WTC11 (cell line): ENCODE data around the gene VTN. TPM values are rescaled to one million over a fixed set of nuclear protein-coding genes. Genes with fewer than 3 reads are reported as not detected.

Source experiments
- ATAC-seq: fragments of 200-7000 bp; cut with Tn5 transposase; 2 replicates; pipeline ENCODE4 v1.10.0; 2021; ENCODE audit warnings: mild to moderate bottlenecking, moderate library complexity
- CTCF ChIA-PET: fragments of 300-600 bp; sonication (Branson Sonifier 250); formaldehyde crosslinking; loops from one replicate; lab custom pipeline; 2021; ENCODE audit warnings: antibody characterized with exemption; lab: Charles Lee
- POLR2A ChIA-PET: fragments of 350-600 bp; sonication (Branson Sonifier 250); formaldehyde crosslinking; loops from one replicate; lab custom pipeline; 2021; ENCODE audit warnings: antibody characterized with exemption; lab: Charles Lee
- DNase-seq: peaks from one replicate; pipeline ENCODE4 v3.0.0; 2021; ENCODE audit warnings: low spot score
- H3K27ac Mint-ChIP-seq: 2 replicates; pipeline ENCODE4 v1.8.0; 2021; ENCODE audit warnings: mixed read lengths
- H3K27me3 Mint-ChIP-seq: 2 replicates; pipeline ENCODE4 v1.8.0; 2021; ENCODE audit warnings: low read depth, mild to moderate bottlenecking, moderate library complexity, mixed read lengths
- H3K36me3 Mint-ChIP-seq: 2 replicates; pipeline ENCODE4 v1.8.0; 2021; ENCODE audit warnings: mixed read lengths
- H3K4me1 Mint-ChIP-seq: 2 replicates; pipeline ENCODE4 v1.8.0; 2022; ENCODE audit warnings: mixed read lengths
- H3K4me3 Mint-ChIP-seq: 2 replicates; pipeline ENCODE4 v1.8.0; 2021; ENCODE audit warnings: mild to moderate bottlenecking, moderate library complexity, mixed read lengths
- H3K9me3 Mint-ChIP-seq: 2 replicates; pipeline ENCODE4 v1.8.0; 2021; ENCODE audit warnings: mixed read lengths
- CREM ChIP-seq: sonication (generic); formaldehyde crosslinking; IDR thresholded peaks from 2 replicates; pipeline ENCODE4 v1.8.1; 2022; ENCODE audit warnings: mild to moderate bottlenecking, missing genetic modification reagents, moderate library complexity
- E2F4 ChIP-seq: sonication (generic); formaldehyde crosslinking; IDR thresholded peaks from 2 replicates; pipeline ENCODE4 v1.8.1; 2022; ENCODE audit warnings: low read depth, mild to moderate bottlenecking, moderate library complexity, missing genetic modification reagents, borderline replicate concordance
- ELF4 ChIP-seq: sonication (generic); formaldehyde crosslinking; IDR thresholded peaks from 2 replicates; pipeline ENCODE4 v1.8.1; 2022; ENCODE audit warnings: low read depth, mild to moderate bottlenecking, moderate library complexity, missing genetic modification reagents
- FOXK1 ChIP-seq: sonication (generic); formaldehyde crosslinking; IDR thresholded peaks from 2 replicates; pipeline ENCODE4 v1.8.0; 2022; ENCODE audit warnings: mild to moderate bottlenecking, moderate library complexity, missing genetic modification reagents
- RELA ChIP-seq: sonication (generic); formaldehyde crosslinking; IDR thresholded peaks from 2 replicates; pipeline ENCODE4 v1.8.1; 2022; ENCODE audit warnings: missing genetic modification reagents, mild to moderate bottlenecking, borderline replicate concordance
- TEAD4 ChIP-seq: sonication (generic); formaldehyde crosslinking; IDR thresholded peaks from 2 replicates; pipeline ENCODE4 v1.8.0; 2022; ENCODE audit warnings: mild to moderate bottlenecking, missing genetic modification reagents
- ZNF317 ChIP-seq: sonication (generic); formaldehyde crosslinking; IDR thresholded peaks from 2 replicates; pipeline ENCODE4 v1.8.1; 2023; ENCODE audit warnings: low read depth, mild to moderate bottlenecking, moderate library complexity, missing genetic modification reagents, borderline replicate concordance
- ZSCAN18 ChIP-seq: fragments of 250-450 bp; sonication (Bioruptor Pico); IDR thresholded peaks from 2 replicates; pipeline ENCODE4 v2.1.2; 2022; ENCODE audit warnings: mild to moderate bottlenecking, moderate library complexity
- total RNA-seq: library from RNA; stranded (reverse); gene quantifications from 3 replicates; pipeline ENCODE4 v1.2.3, GENCODE V29; 2021
- TF ChIP-seq, protein P1 (sequence below): sonication (generic); formaldehyde crosslinking; IDR thresholded peaks from 2 replicates; pipeline ENCODE4 v1.8.0; 2022; ENCODE audit warnings: missing genetic modification reagents
- TF ChIP-seq, protein P2 (sequence below): sonication (generic); formaldehyde crosslinking; IDR thresholded peaks from 2 replicates; pipeline ENCODE4 v1.8.1; 2022; ENCODE audit warnings: missing genetic modification reagents, borderline replicate concordance
- TF ChIP-seq, protein P3 (sequence below): sonication (generic); formaldehyde crosslinking; IDR thresholded peaks from 2 replicates; pipeline ENCODE4 v1.8.1; 2022; ENCODE audit warnings: mild to moderate bottlenecking, moderate library complexity, missing genetic modification reagents
- TF ChIP-seq, protein P4 (sequence below): fragments of 250-450 bp; sonication (Bioruptor Pico); IDR thresholded peaks from 2 replicates; pipeline ENCODE4 v1.8.0; 2021; ENCODE audit warnings: mild to moderate bottlenecking

VTN gene
- total RNA-seq, 1 experiment from 2014 or later, result 1.6 TPM

DNA sequence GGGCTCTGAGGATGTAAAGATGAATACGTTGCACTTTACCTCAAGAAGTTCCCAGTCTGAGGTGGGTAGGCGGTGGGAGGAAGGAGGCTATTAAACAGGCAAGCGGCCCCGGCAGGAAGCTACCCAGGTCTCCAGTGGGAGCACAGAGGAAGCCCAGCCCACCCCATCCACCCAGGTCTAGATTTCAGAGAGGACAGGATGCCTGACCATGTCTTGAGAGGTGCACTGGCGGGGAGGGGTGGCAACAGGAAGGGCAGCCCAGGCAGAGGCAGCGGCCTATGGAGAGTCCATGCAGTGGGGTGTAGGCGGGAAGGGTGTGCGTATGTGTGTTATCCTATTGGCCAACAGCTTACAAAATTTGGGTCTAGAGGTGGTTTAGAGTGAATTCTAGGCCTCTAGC lies 15.3 kb upstream of the VTN start:
- peaks cover 11% of the 10 kb centered on the region for H3K4me1 Mint-ChIP-seq
- DNase-seq (no peak), ATAC-seq (no peak)
- peaks cover 74% of the 10 kb centered on the region for H3K27me3 Mint-ChIP-seq
- TF ChIP-seq ELF4 (CRISPR knock-in tag), result no peak
- TF ChIP-seq, protein P1, sequence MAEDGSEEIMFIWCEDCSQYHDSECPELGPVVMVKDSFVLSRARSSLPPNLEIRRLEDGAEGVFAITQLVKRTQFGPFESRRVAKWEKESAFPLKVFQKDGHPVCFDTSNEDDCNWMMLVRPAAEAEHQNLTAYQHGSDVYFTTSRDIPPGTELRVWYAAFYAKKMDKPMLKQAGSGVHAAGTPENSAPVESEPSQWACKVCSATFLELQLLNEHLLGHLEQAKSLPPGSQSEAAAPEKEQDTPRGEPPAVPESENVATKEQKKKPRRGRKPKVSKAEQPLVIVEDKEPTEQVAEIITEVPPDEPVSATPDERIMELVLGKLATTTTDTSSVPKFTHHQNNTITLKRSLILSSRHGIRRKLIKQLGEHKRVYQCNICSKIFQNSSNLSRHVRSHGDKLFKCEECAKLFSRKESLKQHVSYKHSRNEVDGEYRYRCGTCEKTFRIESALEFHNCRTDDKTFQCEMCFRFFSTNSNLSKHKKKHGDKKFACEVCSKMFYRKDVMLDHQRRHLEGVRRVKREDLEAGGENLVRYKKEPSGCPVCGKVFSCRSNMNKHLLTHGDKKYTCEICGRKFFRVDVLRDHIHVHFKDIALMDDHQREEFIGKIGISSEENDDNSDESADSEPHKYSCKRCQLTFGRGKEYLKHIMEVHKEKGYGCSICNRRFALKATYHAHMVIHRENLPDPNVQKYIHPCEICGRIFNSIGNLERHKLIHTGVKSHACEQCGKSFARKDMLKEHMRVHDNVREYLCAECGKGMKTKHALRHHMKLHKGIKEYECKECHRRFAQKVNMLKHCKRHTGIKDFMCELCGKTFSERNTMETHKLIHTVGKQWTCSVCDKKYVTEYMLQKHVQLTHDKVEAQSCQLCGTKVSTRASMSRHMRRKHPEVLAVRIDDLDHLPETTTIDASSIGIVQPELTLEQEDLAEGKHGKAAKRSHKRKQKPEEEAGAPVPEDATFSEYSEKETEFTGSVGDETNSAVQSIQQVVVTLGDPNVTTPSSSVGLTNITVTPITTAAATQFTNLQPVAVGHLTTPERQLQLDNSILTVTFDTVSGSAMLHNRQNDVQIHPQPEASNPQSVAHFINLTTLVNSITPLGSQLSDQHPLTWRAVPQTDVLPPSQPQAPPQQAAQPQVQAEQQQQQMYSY (CRISPR knock-in tag), result peak; percentile 54; the same call in 1 of the 2 replicates
- no peak for TF ChIP-seq FOXK1 (CRISPR knock-in tag)
- no peak for TF ChIP-seq E2F4 (CRISPR knock-in tag)
- no peak for TF ChIP-seq CREM
- TF ChIP-seq, protein P2, sequence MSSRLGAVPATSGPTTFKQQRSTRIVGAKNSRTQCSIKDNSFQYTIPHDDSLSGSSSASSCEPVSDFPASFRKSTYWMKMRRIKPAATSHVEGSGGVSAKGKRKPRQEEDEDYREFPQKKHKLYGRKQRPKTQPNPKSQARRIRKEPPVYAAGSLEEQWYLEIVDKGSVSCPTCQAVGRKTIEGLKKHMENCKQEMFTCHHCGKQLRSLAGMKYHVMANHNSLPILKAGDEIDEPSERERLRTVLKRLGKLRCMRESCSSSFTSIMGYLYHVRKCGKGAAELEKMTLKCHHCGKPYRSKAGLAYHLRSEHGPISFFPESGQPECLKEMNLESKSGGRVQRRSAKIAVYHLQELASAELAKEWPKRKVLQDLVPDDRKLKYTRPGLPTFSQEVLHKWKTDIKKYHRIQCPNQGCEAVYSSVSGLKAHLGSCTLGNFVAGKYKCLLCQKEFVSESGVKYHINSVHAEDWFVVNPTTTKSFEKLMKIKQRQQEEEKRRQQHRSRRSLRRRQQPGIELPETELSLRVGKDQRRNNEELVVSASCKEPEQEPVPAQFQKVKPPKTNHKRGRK (CRISPR knock-in tag), result no peak
- TF ChIP-seq, protein P3, sequence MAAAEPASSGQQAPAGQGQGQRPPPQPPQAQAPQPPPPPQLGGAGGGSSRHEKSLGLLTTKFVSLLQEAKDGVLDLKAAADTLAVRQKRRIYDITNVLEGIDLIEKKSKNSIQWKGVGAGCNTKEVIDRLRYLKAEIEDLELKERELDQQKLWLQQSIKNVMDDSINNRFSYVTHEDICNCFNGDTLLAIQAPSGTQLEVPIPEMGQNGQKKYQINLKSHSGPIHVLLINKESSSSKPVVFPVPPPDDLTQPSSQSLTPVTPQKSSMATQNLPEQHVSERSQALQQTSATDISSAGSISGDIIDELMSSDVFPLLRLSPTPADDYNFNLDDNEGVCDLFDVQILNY, result no peak
- TF ChIP-seq TEAD4 (CRISPR knock-in tag), result no peak
- TF ChIP-seq ZSCAN18, result no peak
- H3K9me3 Mint-ChIP-seq, result no peaks in the 10 kb centered on the region
- ChIA-PET POLR2A (no interaction called here), CTCF (interaction anchor here (0.6 to 6.9 kb wide), 6 partner anchors 22 to 879 kb away, joined by 4 to 63 read pairs (median 6); partner anchors contain the start of gene POLDIP2)
- H3K27ac Mint-ChIP-seq, result no peak overlapping the region
- H3K36me3 Mint-ChIP-seq, result peaks cover 3% of the 10 kb centered on the region
- H3K4me3 Mint-ChIP-seq, result peak overlapping the region; percentile 89

GRCh38 chr17:28385037-28385400 lies 14.9 kb upstream of the VTN start:
- Mint-ChIP-seq H3K27ac (no peak overlapping the region), H3K4me3 (peak overlapping the region; percentile 89)
- POLR2A ChIA-PET, result interaction anchor here (1.3 kb wide), 1 partner anchor 23 kb away, joined by 3 read pairs; no protein-coding TSS in a partner anchor

More at GRCh38 chr17:28385037-28385400, 14.9 kb upstream of the VTN start:
- CTCF ChIA-PET, result interaction anchor here (1.0 to 6.9 kb wide), 8 partner anchors 17 to 732 kb away, joined by 3 to 63 read pairs (median 4); partner anchors contain the start of gene POLDIP2
- Mint-ChIP-seq H3K4me1 (peaks cover 11% of the 10 kb centered on the region), H3K9me3 (no peaks in the 10 kb centered on the region), H3K27me3 (peaks cover 78% of the 10 kb centered on the region), H3K36me3 (peaks cover 2% of the 10 kb centered on the region; the same call in 1 of the 2 replicates)
- ATAC-seq (peak; percentile 15; the same call in 1 of the 2 replicates), DNase-seq (peak; percentile 42)
- TF ChIP-seq CREM (0 out of 2 replicates have a peak, but pooled peaks have one; percentile 4), RELA (0 out of 2 replicates have a peak, but pooled peaks have one; percentile 16), ZNF317 (CRISPR knock-in tag) (no peak)
- TF ChIP-seq, protein P4, sequence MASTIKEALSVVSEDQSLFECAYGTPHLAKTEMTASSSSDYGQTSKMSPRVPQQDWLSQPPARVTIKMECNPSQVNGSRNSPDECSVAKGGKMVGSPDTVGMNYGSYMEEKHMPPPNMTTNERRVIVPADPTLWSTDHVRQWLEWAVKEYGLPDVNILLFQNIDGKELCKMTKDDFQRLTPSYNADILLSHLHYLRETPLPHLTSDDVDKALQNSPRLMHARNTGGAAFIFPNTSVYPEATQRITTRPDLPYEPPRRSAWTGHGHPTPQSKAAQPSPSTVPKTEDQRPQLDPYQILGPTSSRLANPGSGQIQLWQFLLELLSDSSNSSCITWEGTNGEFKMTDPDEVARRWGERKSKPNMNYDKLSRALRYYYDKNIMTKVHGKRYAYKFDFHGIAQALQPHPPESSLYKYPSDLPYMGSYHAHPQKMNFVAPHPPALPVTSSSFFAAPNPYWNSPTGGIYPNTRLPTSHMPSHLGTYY (CRISPR knock-in tag), result no peak
- TF ChIP-seq, all 79 proteins: peak for 2
